Measurements from ENCODE around the gene ORM1.

Gene ORM1

DNA sequence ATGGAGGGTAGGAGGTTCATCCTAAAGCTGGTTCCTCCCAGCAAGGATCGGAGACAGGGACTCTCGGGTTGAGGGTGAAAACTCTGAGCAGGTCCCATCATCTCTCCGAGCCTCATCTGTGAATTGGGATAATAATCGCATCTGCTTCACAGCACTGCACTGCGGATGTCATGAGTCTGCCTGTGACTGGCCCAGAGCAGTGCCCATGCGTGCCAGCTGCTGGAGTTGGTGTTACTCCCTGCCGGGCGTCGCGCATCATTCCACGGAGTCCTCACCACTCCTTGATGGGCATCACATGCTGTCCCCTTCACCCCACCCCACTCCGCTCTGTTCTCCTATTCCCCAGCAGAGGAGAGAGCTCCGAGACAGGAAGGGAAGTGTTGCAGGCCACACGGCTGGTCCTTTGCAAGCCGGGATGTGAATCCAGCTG is 35.1 kb upstream of the ORM1 start:
- no peak for DNase-seq (ENCODE audit: low read depth in 2 of 2)
- H3K4me3 ChIP-seq (replicated peaks in 1 of 2; ENCODE audit: low read depth in 2 of 2, low read length in 2 of 2) = no peak overlapping the region
- TF ChIP-seq, protein P1, sequence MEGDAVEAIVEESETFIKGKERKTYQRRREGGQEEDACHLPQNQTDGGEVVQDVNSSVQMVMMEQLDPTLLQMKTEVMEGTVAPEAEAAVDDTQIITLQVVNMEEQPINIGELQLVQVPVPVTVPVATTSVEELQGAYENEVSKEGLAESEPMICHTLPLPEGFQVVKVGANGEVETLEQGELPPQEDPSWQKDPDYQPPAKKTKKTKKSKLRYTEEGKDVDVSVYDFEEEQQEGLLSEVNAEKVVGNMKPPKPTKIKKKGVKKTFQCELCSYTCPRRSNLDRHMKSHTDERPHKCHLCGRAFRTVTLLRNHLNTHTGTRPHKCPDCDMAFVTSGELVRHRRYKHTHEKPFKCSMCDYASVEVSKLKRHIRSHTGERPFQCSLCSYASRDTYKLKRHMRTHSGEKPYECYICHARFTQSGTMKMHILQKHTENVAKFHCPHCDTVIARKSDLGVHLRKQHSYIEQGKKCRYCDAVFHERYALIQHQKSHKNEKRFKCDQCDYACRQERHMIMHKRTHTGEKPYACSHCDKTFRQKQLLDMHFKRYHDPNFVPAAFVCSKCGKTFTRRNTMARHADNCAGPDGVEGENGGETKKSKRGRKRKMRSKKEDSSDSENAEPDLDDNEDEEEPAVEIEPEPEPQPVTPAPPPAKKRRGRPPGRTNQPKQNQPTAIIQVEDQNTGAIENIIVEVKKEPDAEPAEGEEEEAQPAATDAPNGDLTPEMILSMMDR (IDR thresholded peaks at IDR 0.05; ENCODE audit: low read depth, low read length) = no peak

DNA sequence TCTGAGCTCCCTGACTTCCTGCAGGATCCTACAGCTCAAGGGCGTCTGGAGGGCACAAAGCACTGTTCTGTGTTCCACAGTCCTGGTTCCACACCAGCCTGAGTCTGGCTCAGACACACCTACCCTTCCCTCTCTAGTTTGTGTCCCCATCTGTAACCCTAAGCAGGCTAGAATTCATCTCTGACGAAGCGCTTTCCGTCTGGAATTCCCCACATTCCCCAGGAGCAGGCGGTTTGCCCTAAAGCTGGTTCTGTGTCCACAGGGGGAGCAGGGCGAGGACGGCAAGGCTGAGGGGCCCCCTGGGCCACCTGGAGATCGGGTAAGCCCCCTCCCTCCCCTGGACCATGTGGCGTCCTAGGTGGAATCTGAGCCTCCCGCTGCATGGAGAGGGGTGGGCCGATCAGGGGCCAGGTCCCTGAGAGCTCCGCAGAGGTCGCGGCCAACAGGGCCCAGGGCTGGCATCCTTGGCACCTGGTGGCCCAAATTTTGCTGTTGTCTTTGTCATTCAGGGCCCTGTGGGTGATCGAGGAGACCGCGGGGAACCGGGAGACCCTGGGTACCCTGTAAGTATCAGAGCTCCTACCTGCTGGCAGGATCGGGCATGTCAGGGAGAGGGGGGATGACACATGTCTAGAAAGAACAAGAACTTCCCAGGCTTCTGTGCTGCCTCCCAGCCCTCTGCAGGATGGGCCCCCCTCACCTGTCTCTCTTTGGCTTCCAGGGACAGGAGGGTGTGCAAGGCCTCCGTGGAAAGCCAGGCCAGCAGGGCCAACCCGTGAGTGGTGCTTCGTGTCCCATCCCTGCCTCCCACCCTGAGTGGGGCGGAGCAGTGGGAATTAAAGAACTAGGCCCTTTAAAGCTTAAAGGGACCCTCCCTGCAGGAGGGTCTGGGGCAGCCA is 34.5 kb upstream of the ORM1 start:
- peak; percentile 31 to 40 for DNase-seq (ENCODE audit: low read depth in 2 of 2)
- TF ChIP-seq, protein P1 (IDR thresholded peaks at IDR 0.05; ENCODE audit: low read depth, low read length) = no peak
- H3K4me3 ChIP-seq (replicated peaks in 1 of 2; ENCODE audit: low read depth in 2 of 2, low read length in 2 of 2) = no peak overlapping the region

DNA sequence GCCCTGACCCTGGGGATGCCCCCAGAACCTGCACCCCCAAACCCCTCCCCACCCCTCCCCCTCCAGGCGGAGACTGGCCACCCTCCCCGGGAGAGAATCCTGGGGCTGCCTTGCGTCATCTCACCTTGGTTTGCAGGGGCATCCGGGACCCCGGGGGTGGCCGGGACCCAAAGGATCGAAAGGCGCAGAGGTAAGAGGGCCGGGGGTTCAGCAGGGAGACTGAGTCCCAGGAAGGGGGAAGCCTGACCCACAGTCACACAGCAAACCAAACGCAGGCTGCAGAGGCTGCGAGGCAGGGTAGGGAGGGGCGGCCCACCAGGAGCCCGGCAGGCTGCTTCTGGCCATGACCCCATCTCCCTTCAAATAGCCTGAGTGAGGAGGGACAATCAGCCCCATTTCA is 33.8 kb upstream of the ORM1 start:
- no peak for DNase-seq (ENCODE audit: low read depth in 2 of 2)
- TF ChIP-seq, protein P1 (IDR thresholded peaks at IDR 0.05; ENCODE audit: low read depth, low read length) = no peak
- H3K4me3 ChIP-seq (replicated peaks in 1 of 2; ENCODE audit: low read depth in 2 of 2, low read length in 2 of 2) = no peak overlapping the region

DNA sequence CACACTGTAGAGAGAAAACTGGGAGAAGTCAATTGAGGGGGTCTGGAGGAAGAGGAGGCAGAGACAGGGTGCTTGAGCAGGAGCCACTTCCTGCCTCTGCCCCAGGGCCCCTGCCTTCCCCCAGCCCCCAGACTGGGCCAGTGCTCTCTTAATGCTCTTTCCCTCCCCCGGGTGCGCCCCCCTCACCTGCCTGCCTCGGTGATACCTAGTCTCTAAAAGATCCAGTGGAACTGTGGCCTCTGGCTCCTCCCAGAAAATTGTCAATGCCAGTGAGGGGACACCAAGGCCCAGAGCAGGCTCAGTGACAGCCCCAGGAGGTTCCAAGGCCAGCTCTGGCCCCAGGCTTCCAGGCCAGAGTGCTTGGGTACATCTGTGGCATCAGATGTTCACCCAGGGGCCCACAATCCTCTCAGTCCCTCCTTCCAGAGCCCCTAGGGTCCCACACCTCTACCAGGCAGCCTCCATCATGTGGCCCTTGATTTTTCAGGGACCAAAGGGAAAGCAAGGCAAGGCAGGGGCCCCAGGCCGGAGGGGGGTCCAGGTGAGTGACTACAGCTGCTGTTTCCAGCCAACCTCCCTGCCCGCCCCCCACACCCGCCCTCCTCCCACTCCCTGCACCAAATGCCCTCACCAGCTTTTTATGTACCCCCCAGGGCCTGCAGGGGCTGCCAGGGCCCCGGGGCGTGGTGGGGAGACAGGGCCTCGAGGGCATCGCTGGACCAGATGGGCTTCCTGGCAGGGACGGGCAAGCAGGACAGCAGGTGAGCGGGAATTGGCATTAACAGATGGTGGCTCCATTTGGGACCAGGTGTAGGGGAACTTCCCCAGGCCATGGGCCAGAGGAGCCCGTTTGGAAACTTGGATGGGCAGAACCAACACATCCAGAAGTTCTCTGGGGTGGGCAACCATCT is 33.1 kb upstream of the ORM1 start:
- H3K4me3 ChIP-seq (replicated peaks in 1 of 2; ENCODE audit: low read depth in 2 of 2, low read length in 2 of 2) = no peak overlapping the region
- TF ChIP-seq, protein P1 (IDR thresholded peaks at IDR 0.05; ENCODE audit: low read depth, low read length) = no peak
- no peak for DNase-seq (ENCODE audit: low read depth in 2 of 2)

DNA sequence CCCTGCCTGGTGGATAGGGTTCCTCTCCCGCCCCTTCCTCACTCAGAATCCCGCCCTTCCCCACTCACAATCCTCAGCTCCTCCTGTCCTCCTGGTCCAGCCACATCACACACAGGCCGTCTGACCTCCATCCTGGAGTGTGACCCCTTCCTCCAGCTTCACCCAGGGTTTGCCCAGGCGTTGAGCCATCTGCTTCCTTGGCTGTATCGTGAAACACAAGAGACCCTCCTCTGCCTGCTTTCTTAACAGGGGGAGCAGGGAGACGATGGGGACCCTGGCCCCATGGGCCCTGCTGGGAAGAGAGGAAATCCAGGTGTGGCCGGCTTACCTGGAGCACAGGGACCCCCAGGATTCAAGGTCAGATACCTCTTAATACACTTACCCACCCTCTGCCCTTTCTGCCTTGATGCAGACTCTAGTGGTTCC is 32.3 kb upstream of the ORM1 start:
- no peak overlapping the region for H3K4me3 ChIP-seq (replicated peaks in 1 of 2; ENCODE audit: low read depth in 2 of 2, low read length in 2 of 2)
- no peak for DNase-seq (ENCODE audit: low read depth in 2 of 2)
- TF ChIP-seq, protein P1 (IDR thresholded peaks at IDR 0.05; ENCODE audit: low read depth, low read length) = no peak

DNA sequence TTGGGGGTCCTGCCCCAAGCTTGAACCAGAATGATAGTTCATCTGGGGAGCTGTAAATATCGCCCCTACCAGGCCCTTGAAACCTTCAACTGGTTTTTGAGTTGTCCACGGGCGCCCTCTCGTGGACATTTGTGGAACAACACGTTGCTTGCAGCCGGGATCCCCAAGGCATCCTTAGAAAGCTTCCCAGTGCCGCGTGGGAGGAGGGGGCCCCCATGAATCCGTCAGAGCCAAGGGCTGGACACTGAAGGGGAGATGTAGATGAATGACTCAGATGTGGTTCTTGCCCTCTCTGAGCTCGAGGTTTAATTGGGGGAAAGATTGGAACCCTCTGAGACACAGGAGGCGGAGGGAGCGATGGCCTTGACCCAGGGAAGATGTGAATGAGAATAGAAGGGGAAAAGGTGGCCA is 31.8 kb upstream of the ORM1 start:
- DNase-seq (ENCODE audit: low read depth in 2 of 2) = peak; percentile 75 to 77
- H3K4me3 ChIP-seq (replicated peaks in 1 of 2; ENCODE audit: low read depth in 2 of 2, low read length in 2 of 2) = no peak overlapping the region
- TF ChIP-seq, protein P1 (IDR thresholded peaks at IDR 0.05; ENCODE audit: low read depth, low read length) = peak; percentile 81

Measured in cardiac fibroblast (primary cell).